ENCODE measurements around the gene ZBTB20.

The ZBTB20 gene

GRCh38 chr3:114973536-114973935 is 173.6 kb downstream of the ZBTB20 start:
- DNase-seq (ENCODE audit: extremely low read depth, low read depth), result no peak
- TF ChIP-seq CTCF (IDR thresholded peaks at IDR 0.05; ENCODE audit: low read depth, low read length, missing control alignments), result no peak
- H3K4me3 ChIP-seq (replicated peaks; ENCODE audit: low read depth, low read length), result no peak overlapping the region

GRCh38 chr3:114967168-114967567 is 179.9 kb downstream of the ZBTB20 start:
- no peak for TF ChIP-seq CTCF (IDR thresholded peaks at IDR 0.05; ENCODE audit: low read depth, low read length, missing control alignments)

GRCh38 chr3:114962189-114962588 is 184.9 kb downstream of the ZBTB20 start:
- no peak overlapping the region for H3K4me3 ChIP-seq (replicated peaks; ENCODE audit: low read depth, low read length)
- TF ChIP-seq CTCF (IDR thresholded peaks at IDR 0.05; ENCODE audit: low read depth, low read length, missing control alignments), result no peak
- no peak for DNase-seq (ENCODE audit: extremely low read depth, low read depth)

More at GRCh38 chr3:114967168-114967567, 179.9 kb downstream of the ZBTB20 start:
- DNase-seq (ENCODE audit: extremely low read depth, low read depth), result no peak
- no peak overlapping the region for H3K4me3 ChIP-seq (replicated peaks; ENCODE audit: low read depth, low read length)

GRCh38 chr3:114958930-114959329 is 188.2 kb downstream of the ZBTB20 start:
- DNase-seq (ENCODE audit: extremely low read depth, low read depth), result no peak
- no peak overlapping the region for H3K4me3 ChIP-seq (replicated peaks; ENCODE audit: low read depth, low read length)
- no peak for TF ChIP-seq CTCF (IDR thresholded peaks at IDR 0.05; ENCODE audit: low read depth, low read length, missing control alignments)

GRCh38 chr3:114953800-114954199 is 193.3 kb downstream of the ZBTB20 start:
- H3K4me3 ChIP-seq (replicated peaks; ENCODE audit: low read depth, low read length), result no peak overlapping the region
- no peak for TF ChIP-seq CTCF (IDR thresholded peaks at IDR 0.05; ENCODE audit: low read depth, low read length, missing control alignments)
- DNase-seq (ENCODE audit: extremely low read depth, low read depth), result no peak

GRCh38 chr3:114953215-114953799 is 193.8 kb downstream of the ZBTB20 start:
- DNase-seq (ENCODE audit: extremely low read depth, low read depth), result no peak
- H3K4me3 ChIP-seq (replicated peaks; ENCODE audit: low read depth, low read length), result no peak overlapping the region
- TF ChIP-seq CTCF (IDR thresholded peaks at IDR 0.05; ENCODE audit: low read depth, low read length, missing control alignments), result no peak

- H3K4me3 ChIP-seq (replicated peaks; ENCODE audit: low read depth, low read length), result no peak overlapping the region
- no peak for TF ChIP-seq CTCF (IDR thresholded peaks at IDR 0.05; ENCODE audit: low read depth, low read length, missing control alignments)
- no peak for DNase-seq (ENCODE audit: extremely low read depth, low read depth)
These were observed 204.3 kb downstream of the ZBTB20 start for GRCh38 chr3:114942773-114943172.

All from HFF-Myc (cell line).